Right lobe of liver (tissue), 6 donors: ENCODE results near the gene CASKIN1. TPM values are rescaled to one million over a fixed set of nuclear protein-coding genes. Genes with fewer than 3 reads are reported as not detected.

Source experiments
- ATAC-seq, 4 donors: fragments of 200-7000 bp; cut with Tn5 transposase; one replicate each; pipeline ENCODE4 v1.9.1; 2020; ENCODE audit warnings: mild to moderate bottlenecking in 4 of 4, moderate library complexity in 4 of 4
- DNase-seq, 3 donors: peaks; one replicate each; pipeline ENCODE4 v3.0.0-alpha.2; 2020
- H3K27ac ChIP-seq, 3 donors: fragments of 200-600 bp; one replicate each; pipeline ENCODE4 v1.8.0; 2022
- H3K27me3 ChIP-seq, 2 donors: fragments of 200-600 bp; one replicate each; pipeline ENCODE4 v1.8.0; 2022
- H3K36me3 ChIP-seq, 4 donors: fragments of 200-600 bp; sonication (generic) in 1 of 4; one replicate each; pipeline versions ENCODE4 v1.5.1 to v1.8.0; 2017 to 2022; ENCODE audit warnings: control low read depth in 1 of 4
- H3K4me1 ChIP-seq, 4 donors: fragments of 200-600 bp; sonication (generic) in 1 of 4; one replicate each; pipeline versions ENCODE4 v1.5.1 to v1.8.0; 2017 to 2022; ENCODE audit warnings: control low read depth in 1 of 4
- H3K4me3 ChIP-seq, 3 donors: fragments of 200-600 bp; one replicate each; pipeline ENCODE4 v1.8.0; 2022
- H3K9me3 ChIP-seq, 4 donors: fragments of 200-600 bp; sonication (generic) in 1 of 4; one replicate each; pipeline versions ENCODE4 v1.5.1 to v1.8.0; 2017 to 2022; ENCODE audit warnings: control low read depth in 1 of 4
- CTCF ChIP-seq, 4 donors: fragments of 200-600 bp in 3 of 4; fragments of 450-650 bp in 1 of 4; IDR thresholded peaks; one replicate each; pipeline versions ENCODE4 v1.5.1 to v1.8.0; 2016 to 2022; ENCODE audit warnings: antibody characterized with exemption in 4 of 4, mild to moderate bottlenecking in 2 of 4
- POLR2A ChIP-seq: fragments of 450-650 bp; IDR thresholded peaks from one replicate; pipeline ENCODE4 v1.6.1; 2017; ENCODE audit warnings: antibody characterized with exemption, mild to moderate bottlenecking
- WGBS: methylation state at CpG from one replicate; pipeline ENCODE4 v1.1.6; 2018; ENCODE audit warnings: low coverage, low lambda C conversion rate; ENCODE audit not compliant: insufficient coverage; ENCODE audit errors: missing lambda C conversion rate; 5-methylcytosine and 5-hydroxymethylcytosine counted together
- intact Hi-C, 2 donors: fragments of 100-400 bp; cut with DNase I; formaldehyde crosslinking; loops; one replicate each; pipeline versions ENCODE4 v1.11.2 to v1.14.1; 2022
- total RNA-seq, 6 experiments: library from RNA; depleted of rRNA in 2 of 6; stranded (reverse); fragments of >200 nt in 2 of 6; fragmentation: NEBNext Ultra II Directional in 3 of 6; extraction: Animal tissue kit (Norgen Biotek cat#: 25700) in 3 of 6; gene quantifications; one replicate each; pipeline versions ENCODE4 v1.1.0 to v1.2.4, GENCODE V29; 2016 to 2023
- donor health status: DM: no; HTN: yes; CAD: no.
- donor health status: DM: no; HTN: no; CAD: no.
- donor health status: DM: no; HTN: no; CAD: no.
- donor health status: DM: no; HTN: yes; CAD: no.
- donor health status: DM: no; HTN: yes; CAD: no.

The CASKIN1 gene
- total RNA-seq, 6 experiments from 2014 or later = not detected

DNA sequence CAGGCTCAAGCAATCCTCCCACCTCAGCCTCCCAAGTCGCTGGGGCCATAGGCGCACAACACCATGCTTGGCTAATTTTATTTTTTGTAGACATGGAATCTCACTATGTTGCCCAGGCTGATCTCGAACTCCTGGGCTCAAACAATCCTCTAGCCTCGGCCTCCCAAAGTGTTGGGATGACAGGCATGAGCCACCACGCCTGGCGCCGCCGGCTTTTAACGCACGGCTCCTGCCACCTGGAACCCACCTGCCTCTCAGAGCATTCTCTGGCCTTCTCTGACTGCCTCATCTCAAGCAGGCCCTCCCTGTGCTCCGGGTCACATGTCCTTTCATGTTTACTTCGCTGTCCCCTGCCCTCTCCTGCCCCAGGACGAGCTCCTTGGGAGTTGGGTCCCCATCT, 10.3 kb downstream of the CASKIN1 start:
- intact Hi-C loops = no loop called here
- Histone ChIP-seq H3K27ac (no peak overlapping the region), H3K9me3 (no peaks in the 10 kb centered on the region), H3K4me3 (no peak overlapping the region), H3K36me3 (no peaks in the 10 kb centered on the region), H3K27me3 (no peaks in the 10 kb centered on the region), H3K4me1 (no peaks in the 10 kb centered on the region)
- TF ChIP-seq POLR2A = no peak
- no peak for TF ChIP-seq CTCF (IDR thresholded peaks at IDR 0.05)
- no peak for ATAC-seq
- 91% methylated on average over 13 of the region's 13 CpGs for WGBS
- no peak for DNase-seq

- Histone ChIP-seq H3K27ac (no peak overlapping the region), H3K27me3 (no peaks in the 10 kb centered on the region), H3K4me1 (no peaks in the 10 kb centered on the region), H3K4me3 (no peak overlapping the region), H3K36me3 (no peaks in the 10 kb centered on the region), H3K9me3 (no peaks in the 10 kb centered on the region)
- no CpG with 5 or more reads among the region's 20 CpGs for WGBS
- no peak for DNase-seq
- no peak for TF ChIP-seq POLR2A
- TF ChIP-seq CTCF (IDR thresholded peaks at IDR 0.05) = no peak
- ATAC-seq = no peak
- intact Hi-C loops = no loop called here
These were observed 11.4 kb downstream of the CASKIN1 start for GRCh38 chr16:2184962-2185361.

DNA sequence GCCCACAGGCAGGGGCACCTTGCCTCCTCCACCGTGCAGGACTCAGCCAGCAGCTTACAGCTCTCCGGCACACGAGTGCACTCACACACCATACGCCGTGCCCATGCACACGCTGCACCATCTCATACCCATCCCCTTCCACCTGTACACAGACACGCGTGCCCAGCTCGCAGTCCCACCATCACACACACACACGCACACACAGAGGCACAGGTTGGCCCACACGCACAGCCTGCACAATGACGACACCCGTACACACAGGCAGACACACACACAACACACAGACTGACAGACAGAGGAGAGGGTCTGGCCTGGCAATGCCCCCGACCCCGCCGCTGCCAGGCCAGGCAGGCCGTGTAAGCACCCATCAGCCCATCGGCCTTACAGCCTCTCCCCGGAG, 12.1 kb downstream of the CASKIN1 start:
- WGBS = 60% methylated on average over 2 of the region's 19 CpGs
- intact Hi-C loops = no loop called here
- ATAC-seq = no peak

GRCh38 chr16:2183671-2184070, 12.7 kb downstream of the CASKIN1 start:
- intact Hi-C loops = no loop called here
- ATAC-seq = no peak
- no peak for TF ChIP-seq POLR2A
- no peak for TF ChIP-seq CTCF (IDR thresholded peaks at IDR 0.05)

More for the DNA sequence above, 12.1 kb downstream of the CASKIN1 start:
- Histone ChIP-seq H3K4me1 (no peaks in the 10 kb centered on the region), H3K9me3 (no peaks in the 10 kb centered on the region), H3K4me3 (no peak overlapping the region), H3K36me3 (no peaks in the 10 kb centered on the region), H3K27ac (no peak overlapping the region), H3K27me3 (no peaks in the 10 kb centered on the region)
- DNase-seq = no peak
- TF ChIP-seq POLR2A = no peak
- no peak for TF ChIP-seq CTCF (IDR thresholded peaks at IDR 0.05)

DNA sequence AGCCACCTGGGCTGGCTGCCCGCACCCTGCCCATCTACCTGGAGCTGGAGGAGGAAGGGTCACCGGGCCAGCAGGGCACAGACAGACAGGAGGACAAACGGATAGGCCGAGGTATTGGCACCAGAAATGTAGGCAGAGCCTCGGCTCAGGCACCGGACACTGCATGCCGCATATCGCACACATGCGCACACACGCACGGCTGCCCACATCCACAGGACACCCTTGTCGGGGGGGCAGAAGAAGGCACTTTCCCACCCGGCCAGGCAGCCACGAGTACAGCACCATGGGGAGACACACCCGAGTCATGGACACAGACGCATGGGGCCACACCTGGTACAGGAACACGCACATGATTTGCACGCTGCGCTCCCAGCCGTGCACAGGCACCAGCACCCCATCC, 14.5 kb downstream of the CASKIN1 start:
- Histone ChIP-seq H3K4me3 (no peak overlapping the region), H3K9me3 (no peaks in the 10 kb centered on the region), H3K36me3 (no peaks in the 10 kb centered on the region), H3K27me3 (no peaks in the 10 kb centered on the region), H3K4me1 (no peaks in the 10 kb centered on the region), H3K27ac (no peak overlapping the region)
- ATAC-seq (no peak), DNase-seq (no peak)
- no peak for TF ChIP-seq CTCF (IDR thresholded peaks at IDR 0.05)
- TF ChIP-seq POLR2A = no peak
- no CpG with 5 or more reads among the region's 20 CpGs for WGBS
- intact Hi-C loops = no loop called here

More at GRCh38 chr16:2183671-2184070, 12.7 kb downstream of the CASKIN1 start:
- WGBS = 90% methylated on average over 2 of the region's 30 CpGs
- H3K27ac ChIP-seq = no peak overlapping the region
- no peaks in the 10 kb centered on the region for H3K9me3 ChIP-seq
- H3K27me3 ChIP-seq = no peaks in the 10 kb centered on the region
- no peak for DNase-seq
- H3K36me3 ChIP-seq = no peaks in the 10 kb centered on the region
- H3K4me1 ChIP-seq = no peaks in the 10 kb centered on the region
- no peak overlapping the region for H3K4me3 ChIP-seq
